ENCODE data around the gene CPSF6. TPM values are rescaled to one million over a fixed set of nuclear protein-coding genes. Genes with fewer than 3 reads are reported as not detected.

The CPSF6 gene
- 31.2 and 35.5 TPM in 2 replicates for total RNA-seq

DNA sequence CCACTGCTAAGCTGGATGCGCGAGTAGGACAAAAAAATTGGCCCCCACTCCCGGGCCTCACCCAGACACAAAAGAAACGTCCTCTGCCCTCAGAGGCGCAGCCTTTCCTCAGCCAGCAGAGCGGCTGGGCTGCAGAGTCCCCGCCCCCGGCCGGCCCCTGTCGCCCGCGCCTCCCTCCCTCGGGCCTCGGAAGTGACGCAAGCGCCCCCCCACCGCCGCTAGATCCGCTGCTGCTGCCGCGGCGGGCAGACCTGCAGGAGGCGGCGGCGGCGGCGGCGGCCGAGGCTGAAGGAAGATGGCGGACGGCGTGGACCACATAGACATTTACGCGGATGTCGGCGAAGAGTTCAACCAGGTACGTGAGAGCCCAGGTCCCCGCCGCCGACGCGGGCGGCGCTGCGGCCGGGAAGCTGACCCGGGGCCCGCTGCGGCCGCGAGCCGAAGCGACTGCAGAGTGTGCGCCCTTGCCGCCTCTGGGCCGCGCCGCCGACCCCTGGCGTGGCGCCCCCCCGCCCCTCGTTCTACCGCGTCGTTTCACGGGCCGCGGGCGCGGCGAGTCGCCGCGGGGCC, at the start of gene CPSF6:
Gene CPSF6, plus strand, starts transcription at position 218 of the 570 bp plus-strand sequence. Its CDS starts 78 bp downstream, at position 296.

Other genes with a start within 250 kb of the CPSF6 start
- 0.07 TPM in 1 of 2 replicates, not detected in the other for gene LYZ, start 108.8 kb downstream of the CPSF6 start, total RNA-seq
- gene YEATS4, start 120.2 kb downstream of the CPSF6 start, total RNA-seq, result 20.2 and 30.1 TPM in 2 replicates
- gene FRS2, start 230.8 kb downstream of the CPSF6 start, total RNA-seq, result 36.6 and 60.5 TPM in 2 replicates